Nucleus accumbens (tissue), 56 donors: ENCODE measurements around the gene CDC42EP2.
A peak's percentile ranks its signal among the peaks of the same experiment; 100 is the strongest.
"Not testable (repeated sequence)": the region's sequence is repeated elsewhere in the genome, so short reads cannot be mapped to it uniquely, and the experiment has no call there.

Source experiments
- DNase-seq, 56 donors: peaks; one replicate each; lab custom pipeline; 2025; lab: John Stamatoyannopoulos, UW

The CDC42EP2 gene

DNA sequence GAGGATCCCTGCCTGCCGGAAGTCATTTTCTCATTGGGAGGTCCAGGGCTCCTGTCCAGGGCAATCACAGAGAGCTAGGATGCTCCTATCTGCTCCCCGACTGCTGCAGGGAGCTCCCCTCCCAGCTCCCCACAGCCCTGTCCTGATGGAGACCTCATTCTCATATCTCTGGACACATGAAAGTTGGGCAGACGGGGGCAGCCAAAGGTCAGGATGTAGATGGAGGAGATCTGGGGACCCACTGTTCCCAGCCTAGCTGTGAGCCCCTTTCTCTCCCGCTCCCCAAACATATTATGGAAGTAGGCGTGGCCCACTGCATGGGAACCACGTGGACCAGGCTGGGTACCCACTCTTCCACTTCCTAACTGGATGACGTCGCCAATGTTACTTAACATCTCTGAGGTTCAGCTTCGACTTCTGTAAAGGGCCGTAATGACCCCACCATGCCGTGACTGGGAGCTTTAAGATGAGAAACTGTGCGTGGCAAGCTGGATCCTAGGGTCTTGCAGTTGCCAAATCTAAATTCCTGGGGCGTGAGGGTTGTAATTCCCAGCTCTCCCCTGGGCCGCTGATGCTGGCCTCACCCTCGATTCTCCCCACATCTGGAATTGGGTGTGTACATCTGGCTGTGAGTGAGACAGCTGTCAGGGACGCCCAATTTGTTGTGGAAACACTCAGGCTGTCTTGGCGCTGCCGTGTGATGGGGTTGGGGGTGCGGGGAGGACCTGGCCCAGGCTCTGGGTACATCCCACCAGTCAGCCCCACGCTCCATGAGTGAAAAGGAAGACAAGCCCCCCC lies 1.8 kb downstream of the CDC42EP2 start:
- no peak for DNase-seq

DNA sequence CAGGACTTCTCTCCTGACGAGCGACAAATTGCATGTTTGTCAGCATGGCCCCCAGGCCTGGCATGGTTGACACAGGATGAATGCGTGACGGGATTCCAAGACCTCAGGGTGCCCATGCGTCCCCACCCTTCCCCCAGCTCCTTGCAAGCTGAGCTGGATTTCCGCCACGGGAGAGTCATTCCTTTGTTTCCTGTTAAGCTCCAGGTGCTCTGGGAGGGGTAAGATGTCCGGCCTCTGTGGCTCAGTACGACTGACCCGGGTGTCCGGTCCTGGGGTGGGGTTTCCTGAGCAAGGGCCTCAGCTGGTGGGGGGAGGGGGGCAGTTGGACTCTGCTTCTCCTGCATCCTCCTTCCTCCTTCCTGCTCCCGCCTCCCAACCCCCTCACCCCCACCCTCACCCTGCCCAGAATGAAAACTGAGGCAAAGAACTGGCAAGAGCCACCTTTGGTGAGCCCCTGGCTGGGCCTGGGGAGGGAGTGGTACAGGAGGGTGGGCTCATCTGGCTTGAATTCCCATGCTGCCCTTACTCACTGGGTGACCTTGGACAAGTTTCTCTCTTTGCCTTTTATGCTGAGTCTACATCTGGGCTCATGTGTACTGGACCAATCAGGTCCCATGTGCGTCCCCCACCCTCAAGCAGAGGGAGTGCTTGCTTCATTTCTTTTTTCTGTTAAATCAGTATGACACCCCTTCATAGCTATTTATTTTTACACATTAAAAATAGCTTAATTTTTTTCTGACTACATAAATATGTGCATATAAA lies 2.5 kb downstream of the CDC42EP2 start:
- no peak for DNase-seq

DNA sequence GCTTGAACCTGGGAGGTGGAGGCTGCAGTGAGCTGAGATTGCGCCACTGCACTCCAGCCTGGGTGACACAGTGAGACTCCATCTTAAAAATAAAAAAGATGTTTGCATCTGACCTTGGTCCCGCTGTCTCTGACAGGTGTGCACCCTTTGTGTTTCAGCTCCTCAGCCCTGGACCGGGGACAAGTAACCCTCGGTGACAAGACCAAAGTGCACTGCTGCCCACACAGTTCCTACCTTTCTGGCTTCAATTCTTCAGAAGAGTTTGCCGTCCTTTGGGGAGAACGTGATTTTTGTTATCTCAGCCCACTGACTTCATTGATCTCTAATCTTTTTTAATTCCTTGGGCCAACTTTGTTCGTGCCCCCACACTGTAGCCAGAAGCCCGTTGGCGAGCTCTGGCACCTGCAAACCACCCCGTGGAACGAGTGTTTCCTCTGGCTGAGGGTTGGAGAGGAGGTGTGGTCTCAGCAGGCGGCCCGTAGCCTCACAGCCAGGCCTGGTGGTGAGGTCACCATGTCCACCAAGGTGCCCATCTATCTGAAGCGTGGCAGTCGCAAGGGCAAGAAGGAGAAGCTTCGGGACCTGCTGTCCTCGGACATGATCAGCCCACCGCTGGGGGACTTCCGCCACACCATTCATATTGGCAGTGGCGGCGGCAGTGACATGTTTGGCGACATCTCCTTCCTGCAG lies 5.9 kb downstream of the CDC42EP2 start:
- no peak for DNase-seq

DNA sequence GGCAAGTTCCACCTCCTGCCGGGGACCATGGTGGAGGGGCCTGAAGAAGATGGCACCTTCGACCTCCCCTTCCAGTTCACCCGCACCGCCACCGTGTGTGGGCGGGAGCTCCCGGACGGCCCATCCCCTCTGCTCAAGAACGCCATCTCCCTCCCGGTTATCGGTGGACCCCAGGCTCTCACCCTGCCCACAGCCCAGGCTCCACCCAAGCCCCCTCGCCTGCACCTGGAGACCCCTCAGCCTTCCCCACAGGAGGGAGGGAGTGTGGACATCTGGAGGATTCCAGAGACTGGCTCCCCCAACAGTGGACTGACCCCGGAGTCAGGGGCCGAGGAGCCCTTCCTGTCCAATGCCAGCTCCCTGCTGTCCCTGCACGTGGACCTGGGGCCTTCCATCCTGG lies 6.4 kb downstream of the CDC42EP2 start:
- no peak for DNase-seq

DNA sequence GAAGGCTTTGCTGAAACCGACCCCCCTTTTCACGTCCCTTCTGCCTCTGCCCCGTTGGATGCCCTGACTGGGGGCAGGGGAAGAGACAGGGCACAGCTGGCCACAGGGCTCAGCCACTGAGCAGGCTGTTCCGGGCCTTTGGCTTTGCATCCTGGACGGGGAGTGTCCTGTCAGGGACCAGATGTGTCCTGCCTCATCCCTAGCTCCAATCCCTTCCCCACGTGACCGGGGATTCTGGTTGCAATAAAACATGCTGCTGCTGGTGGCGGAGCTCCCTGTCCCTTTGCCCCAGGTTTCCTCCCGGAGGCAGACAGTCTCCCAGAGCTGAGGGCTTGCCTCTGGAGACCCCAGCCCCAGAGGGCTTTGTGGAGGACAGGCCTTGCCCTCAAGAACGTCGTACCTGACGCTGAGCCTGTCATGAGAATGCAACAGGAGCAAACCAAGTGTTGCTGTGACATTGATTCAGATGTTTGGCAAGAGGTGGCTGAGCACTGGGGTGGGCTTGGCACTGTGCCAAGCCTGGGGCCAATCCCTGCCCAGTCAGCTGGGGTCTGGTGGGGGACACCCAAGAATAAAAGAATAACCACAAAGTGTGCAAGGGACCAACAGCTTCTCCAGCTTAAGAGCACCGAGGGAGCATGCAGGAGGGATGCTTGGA lies 7.3 kb downstream of the CDC42EP2 start:
- DNase-seq: no peak

DNA sequence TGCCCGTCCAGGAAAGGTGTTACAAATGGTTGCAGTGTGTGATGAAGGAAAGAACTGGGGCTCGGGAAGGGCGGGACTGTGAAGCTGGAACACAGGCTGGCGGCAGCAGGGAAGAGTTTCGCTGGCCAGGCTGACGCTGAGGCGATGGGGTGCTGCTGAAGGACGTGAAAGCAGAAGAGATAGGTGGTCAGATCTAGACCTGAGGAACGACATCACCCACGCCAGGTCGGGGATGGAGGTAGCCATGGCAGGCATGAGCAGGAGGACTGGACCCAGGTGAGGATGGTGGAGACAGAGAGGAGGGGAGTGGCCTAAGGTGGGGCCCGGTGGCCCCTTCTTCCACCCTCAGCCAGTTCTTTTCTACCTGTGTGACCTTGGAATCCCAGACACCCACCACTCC lies 9.1 kb downstream of the CDC42EP2 start:
- DNase-seq: no peak

DNA sequence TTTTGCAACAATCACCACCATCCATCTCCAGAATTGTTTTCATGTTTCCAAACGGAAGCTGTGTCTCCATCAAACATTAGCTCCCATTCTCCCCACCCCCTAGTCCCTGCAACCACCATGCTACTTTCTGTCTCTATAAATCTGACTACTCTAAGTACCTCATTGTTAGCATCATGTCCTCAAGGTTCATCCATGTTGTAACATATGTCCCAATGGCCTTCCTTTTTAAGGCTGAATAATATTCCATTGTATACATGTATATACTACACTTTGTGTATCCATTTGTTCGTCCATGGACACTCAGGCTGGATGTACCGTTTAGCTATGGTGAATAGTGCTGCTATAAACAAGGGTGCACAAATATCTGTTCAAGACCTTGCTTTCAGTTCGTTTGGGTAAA lies 10.8 kb downstream of the CDC42EP2 start:
- DNase-seq: no peak

DNA sequence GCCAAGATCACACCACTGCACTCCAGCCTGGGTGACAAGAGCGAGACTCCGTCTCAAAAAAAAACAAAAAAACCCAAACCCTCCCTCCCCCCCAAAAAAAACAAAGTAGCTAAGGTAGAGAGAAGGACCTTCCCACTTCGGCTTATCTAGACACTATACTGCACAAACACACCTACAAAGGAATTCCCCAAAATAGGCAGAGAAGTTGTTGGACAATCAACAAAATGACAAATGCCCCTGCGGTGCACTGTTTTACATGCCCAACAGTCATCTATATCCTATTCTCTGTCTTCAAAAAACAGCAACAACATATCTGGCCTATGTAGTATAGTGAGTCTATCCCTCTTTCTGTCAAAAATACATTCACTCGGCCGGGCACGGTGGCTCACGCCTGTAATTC lies 12.4 kb downstream of the CDC42EP2 start:
- DNase-seq: no peak

DNA sequence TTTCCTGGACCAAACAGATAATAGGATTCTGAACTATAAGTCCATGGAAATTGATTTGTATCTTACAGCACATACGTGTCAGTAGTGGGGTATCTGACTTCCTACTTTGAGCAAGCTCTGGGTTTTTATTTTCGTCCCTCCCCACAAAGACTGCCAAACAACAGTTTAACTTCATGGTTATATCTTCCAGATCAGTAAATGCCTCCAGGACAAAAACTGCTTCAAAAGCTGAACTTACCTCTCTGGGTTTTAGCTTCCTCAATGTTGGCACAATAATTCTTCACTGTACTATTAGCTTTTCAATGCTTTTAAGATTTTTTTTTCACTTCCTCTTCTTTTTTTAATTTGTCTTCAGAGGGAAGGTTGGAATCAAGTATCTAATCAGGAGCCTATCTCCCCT lies 14.8 kb downstream of the CDC42EP2 start:
- DNase-seq: no peak

DNA sequence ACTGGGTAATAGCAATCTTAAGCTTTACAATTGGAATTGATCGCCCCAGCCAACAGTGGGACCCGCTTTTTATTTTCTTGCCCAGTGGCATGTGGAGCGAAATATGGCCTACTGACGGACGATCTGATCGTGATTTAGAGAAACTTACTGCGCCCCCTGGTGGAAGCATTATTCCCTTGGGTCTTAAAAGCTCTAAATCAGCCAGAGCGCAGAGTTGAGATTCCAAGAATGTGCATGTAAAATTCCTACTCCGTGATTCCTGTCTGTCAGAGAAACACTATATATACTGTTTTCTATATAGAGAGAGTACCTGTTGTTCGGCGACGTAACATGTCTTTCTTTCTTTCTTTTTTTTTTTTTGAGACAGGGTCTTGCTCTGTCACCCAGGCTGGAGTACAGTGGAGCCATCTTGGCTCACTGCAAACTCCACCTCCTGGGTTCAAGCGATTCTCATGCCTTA lies 15.3 kb downstream of the CDC42EP2 start:
- peak in 51 of 56 donors; percentile 10 to 96 (median 65) for DNase-seq

DNA sequence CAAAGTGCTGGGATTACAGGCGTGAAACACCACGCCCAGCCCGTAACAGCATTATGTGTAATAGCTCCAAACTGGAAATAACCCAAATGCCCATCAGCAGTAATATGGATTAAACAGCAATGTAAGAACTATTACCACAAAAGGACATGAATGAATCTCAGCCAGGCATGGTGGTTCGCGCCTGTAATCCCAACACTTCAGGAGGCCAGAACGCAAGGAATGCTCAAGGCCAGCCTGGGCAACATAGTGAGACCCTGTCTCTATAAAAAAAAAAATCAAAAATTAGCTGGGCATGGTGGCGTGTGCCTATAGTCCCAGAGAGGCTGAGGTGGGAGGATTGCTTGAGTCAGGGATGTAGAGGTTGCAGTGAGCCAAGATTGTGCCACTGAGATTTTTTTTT lies 15.9 kb downstream of the CDC42EP2 start:
- no peak for DNase-seq

DNA sequence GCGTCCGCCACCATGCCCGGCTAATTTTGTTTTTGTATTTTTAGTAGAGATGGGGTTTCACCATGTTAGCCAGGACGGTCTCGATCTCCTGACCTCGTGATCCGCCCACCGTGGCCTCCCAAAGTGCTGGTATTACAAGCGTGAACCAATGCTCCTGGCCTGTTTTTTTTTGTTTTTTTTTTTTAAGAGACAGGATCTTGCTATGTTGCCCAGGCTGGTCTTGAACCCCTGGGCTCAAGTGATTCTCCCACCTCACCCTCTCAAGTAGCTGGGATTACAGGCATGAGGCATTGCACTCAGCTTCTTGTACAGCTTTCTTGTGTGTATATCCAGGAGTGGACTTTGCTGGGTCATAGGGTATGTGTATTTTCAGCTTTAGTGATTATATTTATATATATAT lies 17.9 kb downstream of the CDC42EP2 start:
- not testable (repeated sequence) for DNase-seq

DNA sequence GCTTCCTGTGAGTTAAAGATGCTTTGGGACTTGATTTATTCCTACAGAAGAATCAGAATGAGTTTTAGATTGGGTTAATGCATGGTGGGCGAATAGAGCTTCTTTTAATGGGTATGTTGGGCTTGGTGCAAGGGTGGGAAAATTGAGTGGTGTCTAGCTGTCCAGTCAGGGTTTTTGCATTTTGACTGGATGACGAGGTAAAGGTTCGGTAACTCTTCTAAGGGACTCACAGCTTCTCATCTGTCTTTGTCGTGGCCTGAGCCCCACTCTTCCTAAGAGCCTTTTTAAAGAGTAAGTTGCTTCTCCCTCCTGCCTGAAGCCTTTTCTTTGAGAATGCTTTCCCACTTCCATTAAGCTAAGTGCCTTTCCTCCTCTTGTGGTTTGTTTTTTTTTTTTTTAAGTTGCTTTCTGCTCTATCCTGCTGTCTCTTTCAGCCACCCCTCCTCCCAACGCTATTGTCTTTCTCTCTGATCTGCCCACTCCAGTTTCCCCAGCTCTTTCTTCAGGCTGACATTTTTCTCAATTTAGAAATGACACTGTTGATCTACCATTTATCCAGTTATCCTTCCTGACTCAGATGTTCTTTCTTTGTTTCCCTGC lies 20.1 kb downstream of the CDC42EP2 start:
- no peak for DNase-seq

DNA sequence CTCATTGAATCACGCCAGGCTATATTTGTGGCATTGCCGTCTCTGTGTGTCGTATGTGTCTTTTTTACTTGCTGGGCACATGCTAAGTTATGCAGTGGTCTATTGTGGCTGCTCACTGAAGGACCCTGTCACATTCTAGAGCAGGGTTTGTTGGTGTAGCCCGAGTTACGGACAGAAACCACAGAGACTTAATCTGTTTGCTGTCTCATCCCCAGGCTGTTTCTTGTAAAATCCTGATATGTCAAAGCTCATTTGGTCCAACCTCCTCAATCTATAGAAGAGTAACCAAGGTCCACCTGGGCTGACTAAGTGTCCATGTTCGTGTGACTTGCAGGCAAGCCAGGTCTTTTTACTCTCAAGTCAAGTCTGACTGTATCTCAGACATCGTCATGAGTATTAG lies 24.0 kb downstream of the CDC42EP2 start:
- DNase-seq: no peak

DNA sequence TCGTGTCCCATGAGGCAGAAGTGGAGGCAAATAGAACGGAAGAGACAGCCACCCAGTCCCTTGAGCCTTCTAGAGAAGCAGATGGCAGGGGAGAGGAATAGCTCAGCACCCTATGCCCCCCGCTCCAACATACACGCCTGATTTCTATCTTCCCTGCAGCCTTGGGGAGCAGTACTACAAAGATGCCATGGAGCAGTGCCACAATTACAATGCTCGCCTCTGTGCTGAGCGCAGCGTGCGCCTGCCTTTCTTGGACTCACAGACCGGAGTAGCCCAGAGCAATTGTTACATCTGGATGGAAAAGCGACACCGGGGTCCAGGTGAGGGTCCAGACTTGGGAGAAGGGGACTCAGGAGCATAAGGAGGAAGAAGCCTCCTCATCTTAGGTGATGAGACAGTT lies 25.6 kb downstream of the CDC42EP2 start:
- DNase-seq: peak in 5 of 56 donors; percentile 10 to 52 (median 22)

DNA sequence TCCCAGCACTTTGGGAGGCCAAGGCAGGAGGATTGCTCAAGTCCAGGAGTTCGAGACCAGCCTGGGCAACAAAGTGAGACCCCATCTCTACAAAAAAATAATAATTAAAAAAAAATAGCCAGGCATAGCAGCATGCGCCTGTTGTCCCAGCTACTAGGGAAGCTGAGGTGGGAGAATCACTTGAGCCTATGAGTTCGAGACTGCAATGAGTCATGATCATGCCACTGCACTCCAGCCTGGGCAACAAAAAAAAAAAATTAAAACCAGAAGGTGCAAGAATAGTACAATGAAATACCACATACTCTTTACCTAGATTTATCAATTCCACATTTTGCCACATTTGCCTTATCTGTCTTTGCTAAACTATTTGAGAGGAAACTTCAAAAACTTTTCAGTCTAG lies 27.2 kb downstream of the CDC42EP2 start:
- no peak for DNase-seq

DNA sequence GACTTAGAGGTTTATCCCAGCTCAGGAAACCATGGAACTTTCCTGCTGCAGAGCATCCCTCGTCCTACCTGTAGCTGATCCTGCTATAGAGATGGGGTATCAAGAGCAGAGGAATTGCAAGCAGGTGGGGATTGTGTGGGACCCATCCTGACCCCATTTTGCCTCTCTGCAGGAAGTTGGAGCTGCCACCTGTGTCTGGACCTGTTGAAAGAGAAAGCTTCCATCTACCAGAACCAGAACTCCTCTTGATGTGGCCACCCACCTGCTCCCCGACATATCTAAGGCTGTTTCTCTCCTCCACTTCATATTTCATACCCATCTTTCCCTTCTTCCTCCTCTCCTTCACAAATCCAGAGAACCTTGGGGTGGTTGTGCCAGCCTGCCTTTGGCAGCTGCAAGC lies 36.8 kb downstream of the CDC42EP2 start:
- DNase-seq: no peak

DNA sequence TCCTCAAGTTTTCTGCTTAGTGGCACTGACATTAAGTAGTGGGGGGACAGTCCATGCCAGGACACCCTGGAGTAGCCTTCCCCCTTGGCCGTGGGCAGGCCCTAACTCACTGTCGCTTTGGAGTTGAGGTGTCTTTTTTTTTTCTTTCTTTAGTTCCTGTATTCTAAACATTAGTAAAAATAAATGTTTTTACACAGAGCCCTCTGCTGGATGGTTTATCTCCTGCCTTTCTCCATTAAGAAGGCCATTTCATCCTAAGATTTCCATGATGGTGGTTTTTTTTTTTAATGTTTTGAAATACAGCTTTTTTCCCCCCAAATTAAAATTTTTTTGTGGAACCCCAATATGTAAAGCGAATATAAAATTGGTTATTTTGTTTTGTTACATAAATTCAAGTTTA lies 38.1 kb downstream of the CDC42EP2 start:
- no peak for DNase-seq

DNA sequence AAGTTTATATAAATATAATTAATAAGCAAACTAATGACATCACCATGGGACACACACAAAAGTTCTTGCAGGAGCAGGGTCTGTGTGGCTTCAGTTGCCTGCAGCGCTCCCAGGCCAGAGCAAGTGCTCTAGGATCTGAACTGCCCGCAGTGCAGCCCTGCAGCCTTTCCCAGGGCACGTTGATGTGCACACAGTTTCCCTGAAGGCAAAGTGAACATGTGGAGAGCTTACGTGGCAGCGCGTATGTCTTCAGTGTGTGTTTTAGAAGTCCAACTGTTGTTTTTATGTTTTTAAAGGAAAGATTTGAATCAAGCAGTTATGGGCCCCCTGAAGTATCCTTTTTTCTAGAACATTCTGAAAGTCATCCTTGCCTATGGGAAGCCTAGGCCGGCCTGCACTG lies 38.7 kb downstream of the CDC42EP2 start:
- DNase-seq: no peak

DNA sequence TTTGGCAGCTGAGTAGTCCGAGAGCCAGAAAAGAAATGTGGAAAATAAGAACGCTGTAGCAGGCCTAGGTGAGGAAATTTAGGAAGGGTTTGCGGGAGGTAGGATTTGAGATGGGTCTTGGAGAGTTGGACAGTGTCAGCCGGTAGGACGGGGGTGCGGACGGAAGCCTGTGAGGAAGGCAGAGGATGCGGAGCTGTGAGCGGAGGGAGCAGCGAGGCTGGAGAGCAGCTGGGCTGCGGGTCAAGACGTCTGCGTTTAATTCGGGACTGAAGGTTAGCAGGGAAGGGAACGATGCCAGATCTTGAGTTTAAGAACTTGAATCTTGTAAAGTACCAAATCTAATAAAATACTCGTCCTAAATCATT lies 39.2 kb downstream of the CDC42EP2 start:
- DNase-seq: peak in 18 of 56 donors; percentile 22 to 62 (median 47)
